Activated CD4-positive, CD25-positive, alpha-beta regulatory T cell treated with anti-CD3 and anti-CD28 coated beads, Interleukin-2, amount 50 U/mL, for 16 hours (primary cell): ENCODE results near the gene THG1L.
"Not testable (repeated sequence)": the region's sequence is repeated elsewhere in the genome, so short reads cannot be mapped to it uniquely, and the experiment has no call there.

Experiments
- DNase-seq: peaks from one replicate; pipeline ENCODE4 v3.0.0-alpha.2; 2020; ENCODE audit warnings: low read depth, low spot score

The THG1L gene

DNA sequence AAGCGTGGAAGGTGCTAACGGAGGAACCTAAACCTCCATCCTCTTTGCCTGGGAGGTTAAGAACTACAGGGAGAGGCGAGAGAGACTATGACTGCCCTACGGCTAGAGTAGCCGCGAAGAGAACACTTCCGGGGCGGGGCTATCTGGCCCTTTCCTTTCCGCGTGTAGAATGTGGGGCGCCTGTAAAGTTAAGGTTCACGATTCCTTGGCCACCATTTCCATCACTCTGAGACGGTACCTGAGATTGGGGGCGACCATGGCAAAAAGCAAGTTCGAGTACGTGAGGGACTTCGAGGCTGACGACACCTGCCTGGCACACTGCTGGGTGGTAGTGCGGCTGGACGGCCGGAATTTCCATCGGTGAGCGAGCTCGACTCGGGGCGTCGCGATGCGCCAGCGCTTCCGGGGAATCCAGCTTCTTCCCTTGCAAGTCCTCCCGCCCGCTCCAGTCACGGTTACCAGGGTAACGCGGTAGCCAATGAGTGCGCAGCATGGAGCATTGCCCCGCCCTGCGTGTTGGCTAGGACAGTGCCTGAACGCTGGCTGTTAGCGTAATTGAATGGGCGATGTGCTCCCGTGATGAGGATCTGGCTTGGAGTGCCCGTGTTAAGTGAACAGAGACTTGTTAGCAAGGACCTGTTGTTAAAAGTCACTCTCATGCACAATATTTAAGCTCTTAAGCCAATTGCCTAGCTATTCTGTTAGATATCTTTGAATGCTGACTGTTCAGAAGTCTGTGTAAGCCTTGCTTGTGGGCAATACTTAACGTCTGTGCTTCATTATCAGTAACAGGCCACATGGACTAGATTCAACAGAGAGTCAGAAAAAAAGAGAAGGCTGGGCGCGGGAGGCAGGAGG, at the start of gene THG1L:
THG1L (plus strand) TSS at position 149 of the 858 bp plus-strand sequence; CDS start at position 170, 21 bp downstream.
- DNase-seq: peak; percentile 95

DNA sequence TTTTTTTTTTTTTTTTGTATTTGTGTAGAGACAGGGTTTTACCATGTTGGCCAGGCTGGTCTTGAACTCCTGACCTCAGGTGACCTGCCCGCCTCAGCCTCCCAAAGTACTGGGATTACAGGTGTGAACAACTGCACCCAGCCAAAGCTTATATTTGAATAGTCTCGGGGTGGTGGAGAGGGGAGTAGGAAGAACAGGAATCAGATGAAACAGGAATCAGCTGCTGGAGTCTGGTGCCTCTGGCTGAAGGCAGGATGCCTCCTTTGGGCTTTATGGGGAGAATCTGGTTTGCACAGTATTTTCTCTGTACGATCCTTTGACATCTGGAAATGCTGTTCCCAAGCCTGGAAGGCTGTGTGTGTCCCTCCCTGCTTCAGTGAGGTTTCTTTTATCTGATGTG, 49.0 kb upstream of the THG1L start:
- DNase-seq: no peak

DNA sequence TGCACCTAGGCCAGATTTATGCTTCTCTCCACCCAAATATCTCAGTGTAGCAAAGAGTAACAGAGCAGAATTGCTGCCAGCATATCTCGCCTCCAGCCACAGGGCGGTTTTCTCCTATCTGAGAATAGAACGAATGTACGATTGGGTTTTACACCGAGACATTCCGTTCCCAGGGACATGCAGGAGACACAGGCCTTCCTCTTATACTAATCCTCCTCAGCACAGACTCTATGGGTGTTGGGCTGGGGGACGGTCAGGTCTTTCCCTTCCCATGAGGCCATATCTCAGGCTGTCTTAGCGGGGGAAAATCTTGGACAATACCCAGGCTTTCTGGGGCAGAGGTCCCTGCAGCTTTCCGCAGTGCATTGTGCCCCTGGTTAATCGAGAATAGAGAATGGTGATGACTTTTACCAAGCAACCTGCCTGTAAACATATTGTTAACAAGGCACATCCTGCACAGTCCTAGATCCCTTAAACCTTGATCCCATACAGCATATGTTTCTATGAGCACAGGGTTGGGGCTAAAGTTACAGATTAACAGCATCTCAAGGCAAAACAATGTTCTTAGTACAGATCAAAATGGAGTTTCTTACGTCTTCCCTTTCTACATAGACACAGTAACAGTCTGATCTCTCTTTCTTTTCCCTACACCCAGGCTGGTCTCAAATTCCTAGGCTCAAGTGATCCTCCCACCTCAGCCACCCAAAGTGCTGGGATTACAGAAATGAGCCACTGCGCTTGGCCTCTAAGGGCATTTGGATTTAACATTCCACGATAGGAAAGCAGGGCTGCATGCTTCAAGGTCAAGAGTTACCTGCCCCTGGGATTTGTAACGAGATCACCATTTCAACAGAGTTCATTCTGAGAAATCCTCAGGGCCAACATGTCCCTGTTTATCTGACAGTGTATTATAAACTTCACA, 44.7 kb upstream of the THG1L start:
- DNase-seq: not testable (repeated sequence)

DNA sequence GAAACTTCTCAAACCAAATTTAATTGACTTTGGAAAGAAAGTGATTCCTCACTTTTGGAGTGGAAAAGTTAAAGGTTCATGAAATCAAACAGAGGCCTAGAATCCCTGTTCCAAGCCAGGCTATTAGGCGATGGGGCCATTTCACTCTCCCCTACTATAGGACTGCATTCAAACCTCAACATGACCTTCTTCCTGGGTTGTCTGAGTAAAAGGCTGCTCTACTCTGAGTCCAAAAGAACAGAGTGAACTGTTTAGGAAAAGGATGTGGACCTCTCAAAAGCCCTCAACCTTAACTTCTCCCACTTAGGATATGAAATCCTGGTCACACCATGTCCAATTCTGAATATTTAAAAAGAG, 44.0 kb upstream of the THG1L start:
- DNase-seq: no peak

DNA sequence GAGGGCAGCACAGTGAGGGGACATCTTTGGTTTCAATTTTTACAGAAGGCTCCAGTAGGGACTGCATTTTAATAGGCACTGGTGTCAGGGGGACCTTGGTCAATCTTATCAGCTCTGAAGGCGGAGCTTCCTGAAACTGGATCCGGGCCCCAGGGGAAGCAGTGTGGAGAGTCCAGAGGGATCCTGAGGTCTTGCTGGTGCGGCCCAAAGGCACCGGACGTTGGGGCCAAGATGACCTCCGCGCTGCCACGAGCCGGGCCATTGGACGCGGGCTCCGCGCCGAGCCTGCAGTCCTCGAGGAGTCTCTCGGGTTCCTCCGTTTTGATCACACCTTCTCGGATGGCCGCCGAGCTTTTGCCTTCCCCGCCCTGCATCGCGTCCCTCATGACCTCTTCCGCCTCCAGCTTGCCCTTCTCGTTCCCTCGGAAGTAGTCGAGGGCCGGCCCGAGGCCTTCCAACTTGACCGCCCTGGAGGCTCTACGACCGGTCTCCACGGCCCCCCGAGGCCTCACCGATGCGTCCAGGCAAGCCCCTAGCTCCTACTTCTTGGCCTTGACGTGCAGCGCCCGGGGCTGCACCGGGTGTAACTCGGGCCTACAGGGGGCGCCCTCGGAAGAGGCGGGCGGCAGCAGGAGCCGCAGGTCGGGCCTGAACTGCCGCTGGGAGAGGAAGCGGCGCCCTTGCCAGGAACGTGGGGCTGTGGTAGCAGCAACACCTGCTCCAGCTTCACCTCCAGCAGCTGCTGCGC, 41.1 kb upstream of the THG1L start:
- DNase-seq: no peak

DNA sequence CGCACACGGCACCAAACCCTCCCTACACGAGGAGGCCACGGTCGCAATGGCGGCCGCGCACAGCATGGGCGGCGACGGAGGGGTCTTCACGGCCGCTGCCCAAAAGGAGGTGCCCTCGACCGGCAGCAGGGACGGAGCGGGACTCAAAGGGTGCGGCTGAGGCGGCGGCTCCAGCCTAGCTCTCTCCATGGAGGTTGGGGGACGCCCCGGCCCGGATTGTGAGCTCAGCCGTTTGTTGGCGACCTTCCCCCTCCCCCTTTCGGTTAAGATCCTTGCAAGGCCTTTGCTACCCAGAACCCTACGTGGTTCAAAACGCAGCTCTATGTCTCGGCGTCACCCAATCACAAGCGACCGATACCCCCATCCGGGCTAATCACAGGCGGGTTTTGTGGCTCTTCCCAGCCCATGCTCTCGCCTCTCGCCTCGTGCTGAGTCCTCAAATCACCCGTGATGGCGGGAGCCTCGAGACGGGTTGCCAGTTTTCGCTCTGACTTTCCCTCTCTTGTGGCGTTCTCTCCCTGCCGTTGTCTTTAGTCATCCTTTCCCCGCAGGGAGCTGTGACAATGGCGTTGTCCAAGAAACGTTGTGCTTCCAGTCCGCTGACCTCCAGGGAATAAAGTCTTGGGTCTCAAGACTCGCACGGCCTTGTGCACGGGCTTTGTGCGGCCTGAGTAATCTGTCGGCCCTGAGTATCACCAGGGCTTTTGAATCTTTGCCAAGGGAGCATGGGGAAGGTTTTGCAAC, 40.4 kb upstream of the THG1L start:
- no peak for DNase-seq

DNA sequence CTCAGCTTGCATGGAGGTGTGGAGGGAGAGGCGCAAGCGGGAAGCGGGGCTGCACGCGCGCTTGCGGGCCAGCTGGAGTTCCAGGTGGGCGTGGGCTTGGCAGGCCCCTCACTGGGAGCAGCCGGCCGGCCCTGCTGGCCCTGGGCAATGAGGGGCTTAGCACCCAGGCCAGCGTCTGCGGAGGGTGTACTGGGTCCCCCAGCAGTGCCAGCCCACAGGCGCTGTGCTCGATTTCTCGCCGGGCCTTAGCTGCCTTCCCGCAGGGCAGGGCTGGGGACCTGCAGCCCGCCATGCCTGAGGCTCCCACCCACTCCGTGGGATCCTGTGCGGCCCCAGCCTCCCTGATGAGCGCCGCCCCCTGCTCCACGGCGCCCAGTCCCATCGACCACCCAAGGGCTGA, 37.4 kb upstream of the THG1L start:
- DNase-seq: not testable (repeated sequence)

DNA sequence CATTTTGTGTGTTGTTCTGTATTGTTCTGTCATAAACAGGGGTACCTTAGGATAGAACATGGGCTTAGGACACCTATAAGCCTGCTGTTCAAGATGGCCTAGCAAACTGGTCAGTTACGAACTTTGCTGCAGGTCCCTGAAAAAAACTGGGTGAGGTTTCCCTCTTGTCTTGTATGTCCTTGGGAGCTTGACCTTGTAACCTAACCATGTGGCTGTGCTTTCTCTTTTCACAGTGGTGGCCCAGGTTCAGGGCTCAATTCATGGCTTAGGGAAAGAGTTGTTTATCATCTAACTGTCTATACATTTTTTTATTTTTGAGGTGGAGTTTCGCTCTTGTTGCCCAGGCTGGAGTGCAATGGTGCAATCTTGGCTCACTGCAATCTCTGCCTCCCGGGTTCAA, 35.1 kb upstream of the THG1L start:
- not testable (repeated sequence) for DNase-seq

DNA sequence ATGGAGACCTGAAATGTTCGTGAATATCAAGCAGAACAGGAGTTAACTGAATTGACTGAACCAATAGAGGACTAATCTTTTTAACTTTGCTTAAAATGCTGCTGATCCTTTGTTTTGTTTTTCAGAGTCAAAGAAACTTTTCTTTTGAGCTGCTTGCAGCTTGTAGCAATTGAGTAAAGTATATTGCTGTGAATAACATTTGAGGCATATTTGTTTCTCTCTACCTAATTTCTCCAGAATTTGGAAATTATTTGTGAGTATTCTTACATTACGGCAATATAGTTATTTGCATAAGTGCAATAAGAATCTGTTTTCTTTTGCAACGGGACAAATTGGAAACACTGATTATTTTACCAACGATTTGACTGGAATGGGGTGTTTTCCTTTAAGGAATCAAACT, 32.5 kb upstream of the THG1L start:
- not testable (repeated sequence) for DNase-seq

DNA sequence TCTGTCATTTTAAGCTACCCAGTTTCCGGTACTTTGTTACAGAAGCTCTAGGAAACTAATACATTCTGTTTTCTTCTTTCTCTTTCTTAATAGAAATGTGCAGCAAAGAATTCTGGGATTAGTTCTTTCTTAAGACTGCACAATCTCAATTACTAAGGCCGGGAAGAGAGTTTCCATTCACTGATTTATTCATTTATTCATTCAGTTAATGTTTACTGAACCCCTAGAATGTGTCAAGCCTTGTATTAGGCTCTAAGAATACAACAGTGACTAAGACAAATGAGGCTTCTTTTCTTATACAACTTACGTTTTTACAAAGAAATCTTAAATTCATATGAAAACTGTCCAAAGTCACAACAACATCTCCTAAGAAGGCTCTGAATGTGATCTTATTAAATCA, 27.5 kb upstream of the THG1L start:
- DNase-seq: no peak

DNA sequence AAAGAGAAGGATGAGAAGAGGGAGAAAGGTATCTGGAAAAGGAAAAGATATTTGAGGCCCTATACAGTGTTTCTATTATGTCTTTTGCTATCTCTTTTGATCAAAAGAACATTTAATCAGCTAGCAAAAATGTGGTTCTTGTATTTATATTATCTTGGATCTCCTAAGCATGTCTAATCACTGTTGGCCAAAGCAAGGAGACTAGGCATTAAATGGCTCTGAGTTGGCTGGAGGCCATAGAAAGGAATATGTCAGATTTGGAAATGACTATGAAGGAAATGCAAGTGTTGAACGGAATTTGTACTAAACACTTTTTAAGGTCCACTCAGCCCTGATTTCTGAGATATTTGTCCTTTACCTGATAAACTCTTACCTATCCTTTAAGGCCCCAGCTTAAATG, 22.4 kb upstream of the THG1L start:
- DNase-seq: no peak

DNA sequence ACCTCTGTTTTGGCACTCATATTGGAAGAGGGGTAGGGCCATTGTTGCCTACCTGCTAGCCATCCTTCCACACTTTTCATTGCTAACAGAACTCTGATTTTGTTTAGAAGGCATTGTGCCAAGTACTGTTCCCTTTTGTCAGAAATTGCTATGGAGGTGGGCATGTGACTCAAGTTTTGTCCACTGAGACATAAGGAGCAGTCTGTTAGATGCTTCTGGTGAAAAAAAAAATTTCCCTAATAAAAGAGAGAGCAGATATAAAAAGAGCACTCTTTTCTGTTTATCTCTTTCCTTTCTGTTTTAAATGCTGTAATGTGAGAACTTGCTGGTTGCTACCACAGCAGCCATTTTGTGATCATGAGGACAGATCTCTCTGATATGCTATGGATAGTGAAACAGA, 21.9 kb upstream of the THG1L start:
- DNase-seq: no peak

DNA sequence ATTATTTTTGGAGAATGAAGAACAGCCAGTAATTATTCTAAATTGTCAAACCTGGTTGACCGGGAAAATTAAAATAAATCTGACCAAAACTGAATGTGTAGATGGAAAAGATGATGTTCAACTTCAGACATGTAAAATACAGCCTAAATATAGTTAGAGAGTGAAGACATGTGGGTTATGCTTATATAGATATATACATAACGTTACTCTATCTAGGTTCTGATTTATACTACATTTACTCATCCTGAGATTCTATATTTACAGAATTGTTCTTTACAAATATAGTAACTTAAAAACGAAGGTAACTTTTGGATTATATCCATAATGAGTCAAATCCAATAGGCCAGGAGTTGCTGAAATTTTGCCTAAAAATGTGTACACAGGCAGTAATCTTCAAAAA, 20.8 kb upstream of the THG1L start:
- DNase-seq: no peak

DNA sequence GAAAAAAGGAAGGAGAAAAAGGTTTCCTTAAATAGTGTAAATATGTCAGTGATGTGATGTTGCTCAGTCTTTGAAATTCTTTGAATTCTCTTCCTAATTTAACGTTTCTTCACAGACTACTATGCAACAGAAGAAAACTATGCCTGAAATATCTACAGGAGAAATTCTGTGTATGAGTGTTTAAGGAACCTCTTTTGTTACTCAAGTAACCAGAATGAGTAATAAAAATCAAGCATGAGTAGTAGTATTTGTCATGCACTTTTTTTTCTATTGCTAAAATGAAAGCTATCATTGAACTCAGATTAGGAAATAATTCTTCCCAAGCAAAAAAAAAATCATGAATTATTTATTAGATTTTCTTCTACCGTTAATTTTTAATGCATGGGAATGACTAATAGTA, 20.3 kb upstream of the THG1L start:
- no peak for DNase-seq

DNA sequence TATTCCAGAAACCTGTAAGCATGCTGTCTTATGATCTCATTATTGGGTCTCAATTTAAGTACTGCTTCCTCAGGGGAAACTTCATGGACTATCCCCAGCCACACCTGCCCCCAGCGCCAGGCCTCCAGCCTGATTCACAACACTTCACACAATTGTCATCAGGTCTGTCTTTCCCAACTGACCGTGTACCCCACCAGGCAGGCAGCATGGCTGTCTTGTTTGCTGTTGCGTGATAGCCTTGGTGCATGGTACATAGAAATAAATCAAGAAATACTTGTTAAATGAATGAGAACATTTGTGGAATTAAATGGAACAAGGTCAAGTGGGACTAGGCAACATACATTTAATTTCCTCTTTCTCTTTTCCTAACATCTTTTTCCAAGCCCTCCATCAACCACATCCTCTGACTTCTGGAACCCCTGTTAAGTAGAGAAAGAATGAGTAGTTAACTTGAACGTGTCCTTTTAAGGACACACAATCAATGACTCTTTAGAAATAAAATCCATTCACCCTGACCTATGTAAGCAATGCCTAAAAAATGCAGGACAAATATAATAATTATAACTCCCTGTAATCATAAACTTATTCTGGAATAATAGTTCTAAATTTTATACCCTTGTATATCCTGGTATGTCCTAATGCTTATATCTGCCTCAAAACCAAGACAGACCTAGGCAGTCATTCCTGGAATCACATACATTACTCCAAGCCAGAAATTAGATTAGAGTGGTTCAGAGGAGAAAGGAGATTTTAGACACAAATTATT, 17.2 kb upstream of the THG1L start:
- no peak for DNase-seq

DNA sequence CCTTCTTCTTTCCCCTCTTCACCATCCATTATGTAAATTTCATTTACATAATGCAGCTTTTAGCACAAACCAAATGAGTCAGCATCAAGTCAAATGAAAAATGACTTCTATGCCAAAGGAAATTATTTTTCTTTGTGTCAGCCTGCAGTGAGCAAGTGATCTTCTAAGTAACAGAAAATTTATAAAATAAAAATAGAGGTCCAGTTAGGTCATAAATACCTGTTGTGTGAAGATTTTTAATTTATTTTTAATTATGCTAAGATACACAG, 16.7 kb upstream of the THG1L start:
- no peak for DNase-seq

DNA sequence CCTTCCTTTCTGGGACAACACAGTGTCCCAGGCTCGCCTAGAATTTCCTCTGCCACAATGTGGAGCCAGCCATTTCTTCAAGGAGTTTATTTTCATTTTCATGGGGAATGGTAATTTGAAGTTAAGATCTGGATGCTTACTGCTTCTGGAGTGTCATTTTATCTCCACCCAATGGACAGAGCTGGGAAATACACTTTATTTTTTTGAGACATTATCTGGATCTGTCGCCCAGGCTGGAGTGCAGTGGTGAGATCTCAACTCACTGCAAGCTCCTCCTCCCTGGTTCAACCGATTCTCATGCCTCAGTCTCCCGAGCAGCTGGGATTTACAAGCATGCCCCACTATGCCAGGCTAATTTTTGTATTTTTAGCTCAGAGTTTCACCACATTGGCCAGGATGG, 12.7 kb upstream of the THG1L start:
- DNase-seq: no peak

DNA sequence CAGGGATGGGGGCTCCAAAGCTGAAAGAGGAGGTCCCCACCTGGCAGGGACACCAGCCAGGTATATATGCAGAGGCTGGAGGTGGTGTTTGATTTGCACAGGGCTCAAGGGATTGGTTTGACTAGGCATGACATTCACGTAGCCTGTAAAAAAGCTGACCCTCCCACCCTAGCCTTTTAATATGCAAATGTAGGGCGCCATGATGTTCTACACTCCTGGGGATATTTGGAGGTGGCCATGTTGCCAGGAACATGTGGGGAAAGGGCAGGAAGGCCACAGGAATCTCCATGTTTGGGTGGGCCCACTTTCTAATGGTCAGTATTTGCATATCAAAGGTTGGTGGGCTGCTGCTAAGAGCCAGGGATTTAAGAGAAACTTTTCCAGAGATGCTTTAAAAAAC, 12.0 kb upstream of the THG1L start:
- DNase-seq: no peak

DNA sequence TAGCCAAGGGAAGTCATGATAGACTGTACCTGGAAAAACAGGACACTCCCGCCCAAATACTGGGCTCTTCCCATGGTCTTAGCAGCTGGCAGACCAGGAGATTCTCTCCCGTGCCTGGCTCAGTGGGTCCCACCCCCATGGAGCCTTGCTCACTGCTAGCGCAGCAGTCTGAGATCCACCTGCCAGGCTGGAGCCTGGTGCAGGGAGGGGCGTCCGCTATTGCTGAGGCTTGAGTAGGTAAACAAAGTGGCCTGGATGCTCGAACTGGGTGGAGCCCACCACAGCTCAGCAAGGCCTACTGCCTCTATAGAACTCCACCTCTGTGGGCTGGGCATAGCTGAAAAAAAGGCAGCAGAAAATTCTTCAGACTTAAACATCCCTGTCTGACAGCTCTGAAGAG, 10.1 kb upstream of the THG1L start:
- no peak for DNase-seq

DNA sequence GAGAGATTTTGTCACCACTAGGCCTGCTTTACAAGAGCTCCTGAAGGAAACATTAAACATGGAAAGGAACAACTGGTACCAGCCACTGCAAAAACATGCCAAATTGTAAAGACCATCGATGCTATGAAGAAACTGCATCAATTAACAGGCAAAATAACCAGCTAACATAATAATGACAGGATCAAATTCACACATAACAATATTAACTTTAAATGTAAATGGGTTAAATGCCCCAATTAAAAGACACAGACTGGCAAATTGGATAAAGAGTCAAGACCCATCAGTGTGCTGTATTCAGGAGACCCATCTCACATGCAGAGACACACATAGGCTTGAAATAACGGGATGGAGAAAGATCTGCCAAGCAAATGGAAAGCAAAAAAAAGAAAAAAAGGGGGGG, 8.3 kb upstream of the THG1L start:
- DNase-seq: not testable (repeated sequence)

DNA sequence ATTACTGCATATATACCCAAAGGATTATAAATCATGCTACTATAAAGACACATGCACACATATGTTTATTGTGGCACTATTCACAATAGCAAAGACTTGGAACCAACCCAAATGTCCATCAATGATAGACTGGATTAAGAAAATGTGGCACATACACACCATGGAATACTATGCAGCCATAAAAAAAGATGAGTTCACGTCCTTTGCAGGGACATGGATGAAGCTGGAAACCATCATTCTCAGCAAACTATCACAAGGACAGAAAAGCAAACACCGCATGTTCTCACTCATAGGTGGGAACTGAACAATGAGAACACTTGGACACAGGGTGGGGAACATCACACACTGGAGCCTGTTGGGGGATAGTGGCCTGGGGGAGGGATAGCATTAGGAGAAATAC, 4.6 kb upstream of the THG1L start:
- not testable (repeated sequence) for DNase-seq
